ENCODE results near the gene BAMBI.
A peak's percentile ranks its signal among the peaks of the same experiment; 100 is the strongest.
"Not testable (repeated sequence)": the region's sequence is repeated elsewhere in the genome, so short reads cannot be mapped to it uniquely, and the experiment has no call there.

Gene BAMBI

GRCh38 chr10:28676968-28677887 lies at the start of gene BAMBI:
BAMBI (plus strand) TSS chr10:28677521; CDS start chr10:28677898, 377 bp downstream.
- peak; percentile 94 for DNase-seq

- peak; percentile 79 for DNase-seq
Observed at GRCh38 chr10:28628184-28628893, 49.0 kb upstream of the BAMBI start.

GRCh38 chr10:28631896-28632583 lies 45.3 kb upstream of the BAMBI start:
- DNase-seq, result no peak

- no peak for DNase-seq
Observed at GRCh38 chr10:28632584-28632945, 44.8 kb upstream of the BAMBI start.

- no peak for DNase-seq
Observed at GRCh38 chr10:28633750-28634149, 43.6 kb upstream of the BAMBI start.

GRCh38 chr10:28637346-28637745 lies 40.0 kb upstream of the BAMBI start:
- DNase-seq, result no peak

GRCh38 chr10:28638392-28638791 lies 38.9 kb upstream of the BAMBI start:
- DNase-seq, result no peak

GRCh38 chr10:28640551-28640950 lies 36.8 kb upstream of the BAMBI start:
- DNase-seq, result no peak

- no peak for DNase-seq
Observed at GRCh38 chr10:28644647-28645046, 32.7 kb upstream of the BAMBI start.

- no peak for DNase-seq
Observed at GRCh38 chr10:28652106-28652505, 25.2 kb upstream of the BAMBI start.

- no peak for DNase-seq
Observed at GRCh38 chr10:28652703-28653102, 24.6 kb upstream of the BAMBI start.

- DNase-seq, result not testable (repeated sequence)
Observed at GRCh38 chr10:28658824-28659223, 18.5 kb upstream of the BAMBI start.

GRCh38 chr10:28661035-28661434 lies 16.3 kb upstream of the BAMBI start:
- peak; percentile 33 for DNase-seq

GRCh38 chr10:28663576-28664368 lies 13.5 kb upstream of the BAMBI start:
- peak; percentile 76 for DNase-seq

GRCh38 chr10:28664369-28664740 lies 13.0 kb upstream of the BAMBI start:
- DNase-seq, result no peak

GRCh38 chr10:28666751-28667467 lies 10.4 kb upstream of the BAMBI start:
- no peak for DNase-seq

- DNase-seq, result peak; percentile 16
Observed at GRCh38 chr10:28668363-28669226, 8.7 kb upstream of the BAMBI start.

- DNase-seq, result no peak
Observed at GRCh38 chr10:28669227-28670173, 7.8 kb upstream of the BAMBI start.

GRCh38 chr10:28674782-28675181 lies 2.5 kb upstream of the BAMBI start:
- no peak for DNase-seq

All from inflammatory macrophage treated with lipopolysaccharide for 4 hours (primary cell).